Measurements from ENCODE around the gene ADAMTS12.

Gene ADAMTS12

DNA sequence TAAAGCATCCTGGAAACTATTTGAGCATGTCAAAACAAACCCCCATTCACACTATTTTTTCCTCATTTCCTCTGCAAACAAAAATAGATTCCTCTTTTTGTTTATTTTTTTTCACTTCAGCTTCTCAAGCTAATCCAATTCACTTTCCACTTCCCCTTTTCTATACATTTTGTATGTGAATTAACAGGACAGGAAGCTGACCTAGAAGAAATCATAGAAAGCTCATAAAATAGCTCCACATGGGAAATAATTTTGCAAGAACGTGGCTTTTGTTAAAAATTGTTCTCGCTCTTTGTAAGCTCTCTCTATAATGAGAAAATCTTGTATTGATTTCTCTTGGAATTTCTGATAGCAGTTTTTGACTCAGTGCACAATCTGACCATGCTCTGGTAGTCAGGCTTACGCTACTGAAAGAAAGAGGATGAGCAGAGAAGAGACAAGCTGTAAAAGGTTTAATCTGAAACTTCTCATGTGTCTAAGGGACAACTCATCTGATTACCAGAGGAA lies 215.8 kb downstream of the ADAMTS12 start:
- in situ Hi-C loops (cut with MboI; ENCODE audit: low sequenced_read_pairs): no loop called here

DNA sequence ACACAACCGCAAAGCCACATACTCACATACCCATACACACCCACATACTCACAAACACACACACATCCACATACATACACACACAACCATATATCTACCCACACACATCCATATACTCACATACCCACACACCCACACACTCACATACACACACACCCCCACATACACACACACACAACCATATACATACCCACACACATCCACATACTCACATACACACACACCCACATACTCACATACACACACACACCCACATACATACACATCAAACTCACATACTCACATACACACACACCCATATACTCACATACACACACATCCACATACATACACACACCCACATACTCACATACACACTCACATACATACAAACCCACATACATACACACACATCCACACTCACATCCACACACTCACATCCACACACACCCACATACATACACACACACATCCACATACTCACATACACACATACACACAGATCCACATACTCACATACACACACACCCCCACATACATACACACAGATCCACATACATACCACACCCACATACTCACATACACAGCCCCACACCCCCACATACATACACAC lies 220.0 kb downstream of the ADAMTS12 start:
- in situ Hi-C loops (cut with MboI; ENCODE audit: low sequenced_read_pairs): no loop called here

DNA sequence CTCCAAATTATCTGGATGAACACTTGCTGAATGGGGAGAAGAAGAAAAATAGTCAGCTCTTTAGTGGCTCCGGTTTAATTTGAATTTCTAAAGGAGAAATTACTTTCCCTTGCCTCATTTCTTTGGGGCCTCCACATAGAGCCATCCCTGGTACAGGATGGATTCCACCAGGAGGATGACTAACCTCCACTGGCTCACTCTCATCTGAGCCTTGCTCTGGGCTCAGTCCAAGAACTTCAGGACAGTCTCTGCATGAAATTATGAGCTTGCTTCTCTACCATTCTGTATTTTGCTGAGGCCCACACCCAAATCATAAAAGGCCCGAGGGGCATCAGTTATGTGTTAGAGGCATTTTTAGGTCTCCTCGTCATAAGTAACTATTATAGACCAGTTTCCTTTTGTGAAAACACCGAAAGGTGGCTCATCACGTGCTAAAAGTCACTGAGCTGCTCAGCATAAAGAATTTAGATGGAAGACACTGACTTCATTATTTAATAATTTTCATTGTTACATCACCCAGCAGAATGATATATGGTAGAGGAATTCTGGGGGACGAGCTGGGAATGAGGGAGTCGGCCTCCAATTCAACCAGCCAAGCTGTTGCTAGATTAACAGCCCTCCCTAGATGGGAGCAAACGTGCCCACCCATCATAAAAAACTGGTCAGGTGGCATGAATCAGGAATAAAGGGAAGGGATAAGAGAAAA lies 228.9 kb downstream of the ADAMTS12 start:
- in situ Hi-C loops (cut with MboI; ENCODE audit: low sequenced_read_pairs): no loop called here

DNA sequence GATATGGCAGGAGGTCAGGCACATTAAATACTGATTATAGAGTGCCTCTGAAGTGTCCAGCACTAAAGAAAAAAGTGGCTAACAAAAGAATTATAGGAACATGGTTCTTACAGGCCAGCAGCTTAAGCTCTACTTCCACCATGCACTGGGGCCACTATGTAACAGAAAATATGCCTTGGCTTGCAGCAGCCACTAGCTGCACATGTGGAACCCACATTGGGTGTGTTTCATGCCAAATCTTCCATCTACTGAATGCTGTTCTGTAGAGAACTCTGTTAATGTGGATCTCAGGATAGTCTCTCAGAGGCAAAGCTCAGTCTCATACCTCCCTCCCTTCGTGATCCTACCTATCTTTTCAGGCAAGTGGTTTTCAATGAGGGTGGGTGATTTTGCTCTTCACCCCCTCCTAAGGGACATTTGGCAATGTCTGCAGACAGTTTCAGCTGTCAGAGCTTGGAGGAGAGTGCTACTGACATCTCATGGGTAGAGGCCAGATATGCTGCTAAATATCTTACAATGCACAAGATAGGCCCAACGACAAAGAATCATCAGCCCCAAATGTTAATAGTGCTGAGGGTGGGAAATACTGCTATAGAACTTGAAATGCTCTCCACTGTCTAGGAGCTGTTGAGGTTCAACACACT lies 232.1 kb downstream of the ADAMTS12 start:
- in situ Hi-C loops (cut with MboI; ENCODE audit: low sequenced_read_pairs): no loop called here

DNA sequence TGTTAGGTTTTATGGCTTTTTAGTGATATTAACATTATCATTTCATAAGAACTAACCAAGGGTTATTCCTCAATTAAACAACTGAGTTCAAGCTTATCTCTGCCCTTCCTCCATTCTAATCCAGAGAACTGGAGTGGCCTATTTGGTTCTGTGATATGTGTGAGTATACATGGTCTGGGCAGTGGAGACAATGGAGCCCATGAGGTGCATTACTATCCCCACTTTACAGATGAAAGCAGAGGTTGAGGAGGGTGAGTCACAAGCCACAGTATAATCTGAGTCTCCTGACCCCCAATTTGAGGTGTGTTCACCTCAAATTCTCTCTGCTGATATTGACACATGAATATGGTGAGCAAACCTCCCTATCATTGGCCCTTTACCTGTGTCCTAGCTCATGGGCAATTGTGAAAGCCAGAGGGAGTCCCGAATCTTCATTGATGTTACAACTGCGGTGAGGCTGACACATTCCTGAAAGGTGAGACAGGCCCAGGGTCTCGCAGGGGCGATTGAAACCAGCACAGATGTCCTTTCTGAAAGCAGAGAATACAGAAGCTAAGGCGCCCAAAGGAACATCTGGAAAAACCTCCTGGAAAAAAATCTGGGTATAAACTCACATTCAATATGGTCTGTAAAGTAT lies 233.9 kb downstream of the ADAMTS12 start:
- in situ Hi-C loops (cut with MboI; ENCODE audit: low sequenced_read_pairs): no loop called here

DNA sequence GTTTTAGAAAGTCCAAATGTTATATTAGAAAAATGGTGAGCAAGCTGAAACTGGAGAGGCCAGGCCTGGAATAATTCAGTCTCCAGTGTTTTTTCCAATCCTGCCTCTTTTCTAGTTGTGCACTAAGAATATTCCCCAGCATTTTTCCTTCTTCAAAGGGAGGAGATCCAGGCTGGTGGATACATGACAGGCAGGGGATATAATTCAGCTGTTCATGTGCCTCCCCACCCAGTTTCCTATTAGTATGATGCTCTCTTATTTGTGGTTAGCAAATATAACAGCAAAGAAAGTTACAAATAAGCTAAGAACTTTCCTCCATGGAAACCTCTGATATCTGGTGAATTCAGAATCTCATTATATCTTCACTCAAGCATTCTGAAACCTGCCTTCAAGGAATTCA lies 234.6 kb downstream of the ADAMTS12 start:
- in situ Hi-C loops (cut with MboI; ENCODE audit: low sequenced_read_pairs): no loop called here

DNA sequence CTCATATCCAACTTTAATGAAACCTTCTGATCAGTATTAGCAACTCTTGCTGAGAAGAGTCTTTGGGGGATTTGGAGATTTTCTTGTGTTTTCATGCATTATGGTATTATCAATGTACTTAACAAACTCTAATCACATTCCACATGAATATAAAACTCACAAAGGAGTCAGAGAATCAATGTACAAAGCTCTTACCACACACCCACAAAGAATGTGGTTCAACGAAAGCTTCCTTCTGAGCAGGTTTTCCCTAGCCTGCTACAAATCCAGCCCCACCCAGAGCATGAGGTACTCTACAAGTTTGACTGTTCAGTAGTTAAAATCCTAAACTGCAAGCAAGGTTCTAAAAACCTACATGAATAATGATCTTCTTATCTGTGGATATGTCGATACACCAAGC lies 240.9 kb downstream of the ADAMTS12 start:
- in situ Hi-C loops (cut with MboI; ENCODE audit: low sequenced_read_pairs): no loop called here

DNA sequence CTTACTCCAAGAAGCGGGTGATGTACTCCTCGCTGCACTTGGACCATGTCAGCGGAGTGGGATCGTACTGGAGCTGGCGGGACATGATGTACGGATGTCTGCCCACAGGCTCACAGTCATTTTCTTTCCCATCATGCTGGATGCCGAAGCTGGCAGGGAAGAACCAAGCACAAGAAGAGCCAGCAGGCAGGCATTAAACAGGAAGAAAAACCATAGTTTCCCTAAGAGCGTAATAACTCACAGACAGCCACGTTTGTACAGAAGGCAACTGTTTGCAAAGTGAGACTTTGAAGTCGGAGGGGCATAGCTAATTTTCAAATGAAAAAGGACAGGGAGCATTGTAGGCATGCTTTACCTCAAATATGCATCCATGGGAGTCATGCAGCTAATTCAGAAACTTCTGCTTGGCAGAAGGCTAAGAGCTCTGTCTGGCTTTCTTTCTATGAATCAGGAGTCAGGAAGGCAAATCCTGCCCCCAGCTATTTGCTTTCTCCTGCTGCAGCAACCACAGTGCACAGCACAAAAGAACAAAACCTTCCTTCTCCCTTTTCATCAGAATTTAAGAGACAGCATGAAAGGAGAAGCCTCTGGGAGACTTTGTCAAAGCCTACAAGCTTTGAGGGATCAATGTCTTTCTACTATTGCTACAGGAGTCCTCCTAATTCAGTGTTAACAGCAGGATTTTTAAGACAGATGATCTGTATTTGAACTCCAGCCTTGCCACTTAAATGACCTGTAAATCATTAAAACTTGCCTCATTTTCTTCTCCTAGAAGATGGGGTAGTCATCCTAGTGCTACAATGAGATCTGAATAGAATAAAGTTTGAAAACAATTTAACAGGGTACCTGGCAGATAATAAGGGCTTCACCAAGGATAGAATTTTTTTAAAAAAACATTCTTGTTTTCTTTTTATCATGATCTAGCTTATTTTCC lies 242.0 kb downstream of the ADAMTS12 start:
- in situ Hi-C loops (cut with MboI; ENCODE audit: low sequenced_read_pairs): no loop called here

DNA sequence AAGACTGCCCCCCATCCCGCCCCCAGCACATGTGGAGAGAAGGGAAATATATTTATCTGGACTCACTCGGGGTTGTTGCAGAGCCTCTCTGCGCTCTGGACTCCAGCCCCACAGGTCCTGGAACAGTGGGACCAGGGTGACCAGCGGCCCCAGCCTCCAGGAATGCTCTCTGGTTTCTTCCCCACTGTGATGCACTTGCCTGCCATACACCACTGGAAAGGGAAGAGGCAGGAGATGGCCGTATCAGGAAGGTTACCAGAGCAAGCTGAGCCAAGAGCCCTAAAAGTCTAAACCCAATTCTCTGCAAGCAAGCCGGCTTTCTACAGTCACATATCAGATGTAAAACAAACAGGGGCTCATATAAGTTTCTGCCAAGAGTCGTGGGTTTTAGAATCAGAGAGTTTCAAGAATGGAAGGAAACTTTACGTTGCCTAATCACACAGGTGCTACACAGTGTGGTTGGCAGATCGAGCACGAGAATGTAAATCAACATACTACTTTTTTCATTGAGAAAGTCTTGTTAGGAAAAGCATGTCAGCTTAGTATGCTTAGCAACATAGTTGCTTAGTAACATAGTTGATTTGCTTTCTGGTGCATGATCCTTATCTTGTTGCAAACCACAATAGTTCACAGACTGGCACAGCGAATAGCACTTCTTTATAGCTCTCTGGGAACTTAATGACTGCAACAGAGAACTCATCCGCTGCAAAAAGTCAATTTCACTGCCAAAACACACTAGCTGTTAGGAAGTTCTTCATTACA lies 249.9 kb downstream of the ADAMTS12 start:
- in situ Hi-C loops (cut with MboI; ENCODE audit: low sequenced_read_pairs): no loop called here

DNA sequence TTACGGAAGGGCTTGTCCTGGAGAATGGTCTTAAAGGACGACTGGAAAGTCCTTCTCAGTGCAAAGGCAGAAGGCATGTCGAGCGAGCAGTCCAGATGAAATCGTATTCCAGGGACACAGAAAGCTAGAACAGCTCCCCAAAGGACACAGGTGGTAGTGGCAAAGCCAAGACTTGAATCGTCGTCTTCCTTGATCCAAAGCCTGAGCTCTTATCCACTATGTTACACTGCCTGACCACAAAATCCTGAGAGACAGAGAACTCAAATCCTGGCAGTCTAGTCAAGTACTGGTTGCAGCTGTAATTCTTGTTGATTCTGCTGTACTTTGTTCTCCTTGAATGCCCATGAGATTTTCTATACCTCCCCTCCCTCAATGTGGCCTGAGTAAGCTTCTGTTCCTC lies 252.3 kb downstream of the ADAMTS12 start:
- in situ Hi-C loops (cut with MboI; ENCODE audit: low sequenced_read_pairs): no loop called here

DNA sequence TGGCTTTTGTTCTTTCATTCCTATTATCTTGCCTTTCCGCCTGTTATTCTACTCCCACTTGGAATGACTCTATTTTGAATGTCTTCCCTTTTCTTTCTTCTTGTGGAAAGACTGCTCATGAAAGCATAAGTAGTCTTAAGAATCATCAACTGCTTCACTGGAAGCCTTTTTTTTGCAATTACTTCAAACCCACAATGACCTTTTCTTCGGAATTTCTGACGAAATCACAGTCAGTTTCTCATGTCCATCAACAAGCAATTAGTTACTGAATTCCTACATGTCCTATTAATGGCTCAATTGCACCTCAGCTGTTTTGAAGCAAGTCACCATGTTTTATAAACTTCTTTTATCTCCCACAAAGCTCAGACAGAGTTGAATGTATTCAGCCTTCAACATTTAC lies 254.8 kb downstream of the ADAMTS12 start:
- in situ Hi-C loops (cut with MboI; ENCODE audit: low sequenced_read_pairs): no loop called here

DNA sequence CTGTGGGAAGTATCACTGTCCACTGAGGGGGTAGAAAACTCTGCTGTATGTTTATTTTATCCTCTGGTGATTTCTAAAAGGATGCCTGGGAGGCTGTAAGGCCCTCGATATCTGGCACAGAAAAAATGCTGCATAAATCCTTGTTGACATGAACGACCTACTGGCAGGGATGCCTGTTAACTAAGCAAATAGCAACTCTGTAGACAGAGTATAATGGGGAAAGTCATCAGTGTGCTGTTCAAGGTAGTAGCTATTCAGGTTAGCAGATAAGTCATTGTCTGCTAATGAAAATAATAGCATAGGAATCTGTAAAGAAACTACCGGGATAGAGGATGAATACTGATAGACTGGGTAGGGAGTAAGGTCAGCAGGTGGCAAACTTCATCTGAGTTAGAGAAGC lies 256.2 kb downstream of the ADAMTS12 start:
- in situ Hi-C loops (cut with MboI; ENCODE audit: low sequenced_read_pairs): no loop called here

DNA sequence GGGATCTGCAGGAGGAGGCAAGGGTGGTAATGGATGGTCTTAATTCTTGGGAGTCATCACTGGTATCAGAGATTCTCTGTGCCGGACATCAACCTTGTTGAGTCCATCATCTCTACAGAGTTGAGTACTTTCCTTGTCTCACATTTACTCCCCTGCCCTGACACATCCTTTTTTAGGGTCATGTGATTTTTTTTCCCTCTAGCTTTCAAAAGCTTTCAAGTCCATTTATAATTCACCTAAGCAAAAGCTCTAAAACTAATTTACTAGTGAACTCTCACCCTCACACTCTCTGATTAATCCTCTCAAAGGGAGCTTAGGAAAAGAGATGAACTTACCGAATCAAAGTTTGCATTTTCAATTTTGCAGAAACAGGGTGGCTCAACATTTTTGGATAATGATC lies 258.1 kb downstream of the ADAMTS12 start:
- in situ Hi-C loops (cut with MboI; ENCODE audit: low sequenced_read_pairs): no loop called here

DNA sequence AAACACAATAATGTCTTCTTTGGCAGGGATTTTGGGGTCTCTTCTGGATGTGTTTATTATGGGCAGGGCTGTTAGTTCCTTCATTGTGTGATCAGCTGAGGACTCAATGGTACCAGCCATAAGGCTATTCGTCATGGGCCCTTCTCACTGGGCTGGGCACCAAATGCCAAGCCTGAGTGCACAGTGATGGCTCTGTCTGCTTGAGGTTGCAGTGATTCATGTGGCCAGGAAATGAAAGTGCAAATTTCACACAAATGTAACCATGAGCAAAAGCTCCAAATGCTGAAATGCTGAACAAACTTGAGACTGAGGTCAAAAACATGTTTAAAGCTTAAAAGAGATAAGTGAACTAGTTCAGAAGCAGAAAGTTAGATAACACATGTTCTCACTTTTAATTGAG lies 260.0 kb downstream of the ADAMTS12 start:
- in situ Hi-C loops (cut with MboI; ENCODE audit: low sequenced_read_pairs): no loop called here

DNA sequence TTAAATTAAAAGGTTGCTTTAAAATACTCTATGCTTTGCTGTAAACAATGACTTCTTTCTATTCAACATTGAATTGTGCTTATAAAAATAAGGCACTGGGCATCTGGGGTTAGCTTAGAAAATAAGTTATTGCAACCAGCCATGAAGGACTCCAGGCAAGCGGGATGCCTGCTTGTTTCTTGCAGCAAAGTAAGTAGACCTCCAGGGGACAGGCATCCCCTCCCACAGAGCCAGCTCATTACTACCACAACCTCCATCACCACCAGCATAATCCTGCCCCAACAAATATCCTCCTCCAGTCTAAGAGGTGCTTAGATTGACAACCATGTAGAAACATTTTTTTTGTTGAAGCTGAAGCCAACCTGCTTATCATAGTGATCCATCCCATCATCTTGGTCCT lies 260.7 kb downstream of the ADAMTS12 start:
- in situ Hi-C loops (cut with MboI; ENCODE audit: low sequenced_read_pairs): no loop called here

DNA sequence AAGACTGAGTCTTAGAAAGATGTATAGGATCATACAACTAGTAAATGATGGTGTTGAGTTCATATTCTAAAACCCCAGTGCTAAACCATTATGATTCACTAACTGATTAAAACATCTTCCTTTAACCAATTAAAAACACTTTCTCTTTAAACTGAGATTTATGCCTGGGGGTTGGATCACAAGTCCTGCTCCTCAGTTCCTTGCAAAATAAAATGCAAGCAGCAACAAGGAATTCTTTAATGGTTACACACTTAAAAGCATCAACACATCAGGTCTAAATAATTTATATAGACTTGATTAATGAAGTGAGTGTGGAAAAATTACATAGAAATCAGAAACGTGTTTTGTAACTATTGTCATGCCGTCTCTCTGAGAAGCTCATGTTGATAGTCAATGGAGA lies 261.8 kb downstream of the ADAMTS12 start:
- in situ Hi-C loops (cut with MboI; ENCODE audit: low sequenced_read_pairs): no loop called here

DNA sequence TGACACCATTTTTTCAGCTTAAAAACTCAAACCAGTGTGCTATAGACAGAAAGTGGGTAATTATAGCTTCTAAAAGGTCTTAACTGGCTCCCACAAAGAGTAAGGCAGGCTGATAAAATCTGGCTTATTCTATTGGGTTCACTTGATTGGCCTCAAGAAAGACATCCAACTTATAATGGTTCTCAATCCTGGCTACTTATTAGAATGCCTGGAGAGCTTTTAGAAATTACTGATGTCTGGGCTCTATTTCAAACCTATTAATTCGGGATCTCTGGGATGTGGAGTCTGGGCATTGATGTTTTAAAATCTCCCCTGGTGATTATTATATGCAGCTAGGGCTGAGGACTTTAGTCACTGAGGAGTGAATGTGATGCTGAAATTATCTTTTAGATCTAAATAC lies 263.0 kb downstream of the ADAMTS12 start:
- in situ Hi-C loops (cut with MboI; ENCODE audit: low sequenced_read_pairs): no loop called here

DNA sequence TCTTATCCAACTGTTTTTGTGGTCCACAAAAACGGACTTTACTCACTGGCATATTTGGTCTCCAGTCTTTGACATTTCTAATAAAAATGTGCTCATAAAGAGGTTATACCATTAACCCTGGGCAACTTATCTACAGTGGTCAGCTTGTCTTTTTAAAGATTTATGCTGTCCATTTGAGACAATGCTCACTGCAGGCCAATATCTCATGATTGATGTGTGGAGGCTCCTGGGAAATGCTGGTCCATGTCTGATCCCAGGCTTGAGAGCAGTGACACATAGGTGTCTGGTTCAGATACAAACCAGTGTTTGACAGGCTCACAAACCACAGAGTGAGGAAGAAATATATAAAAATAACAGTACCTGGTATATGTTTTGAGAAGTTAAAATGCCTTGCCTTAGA lies 270.3 kb downstream of the ADAMTS12 start:
- in situ Hi-C loops (cut with MboI; ENCODE audit: low sequenced_read_pairs): no loop called here

DNA sequence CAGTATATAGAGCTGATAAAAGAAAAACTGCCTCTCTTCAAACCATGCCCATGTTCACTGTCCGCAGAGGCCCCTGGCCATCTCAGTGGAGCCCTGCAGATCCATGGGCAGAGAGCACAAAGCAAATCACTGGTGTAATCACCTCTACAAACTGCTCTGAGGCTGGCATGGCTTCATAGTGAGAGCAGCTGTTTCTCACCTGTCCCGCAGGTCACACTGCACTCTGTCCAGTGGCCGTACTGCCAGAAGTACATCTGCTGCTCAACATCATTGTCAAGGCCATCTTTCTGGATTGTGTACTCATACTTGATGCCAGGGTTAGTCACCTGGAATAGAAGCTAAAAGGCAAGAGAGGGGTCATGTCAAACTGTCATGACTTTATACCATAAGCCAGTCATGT lies 277.8 kb downstream of the ADAMTS12 start:
- in situ Hi-C loops (cut with MboI; ENCODE audit: low sequenced_read_pairs): no loop called here

DNA sequence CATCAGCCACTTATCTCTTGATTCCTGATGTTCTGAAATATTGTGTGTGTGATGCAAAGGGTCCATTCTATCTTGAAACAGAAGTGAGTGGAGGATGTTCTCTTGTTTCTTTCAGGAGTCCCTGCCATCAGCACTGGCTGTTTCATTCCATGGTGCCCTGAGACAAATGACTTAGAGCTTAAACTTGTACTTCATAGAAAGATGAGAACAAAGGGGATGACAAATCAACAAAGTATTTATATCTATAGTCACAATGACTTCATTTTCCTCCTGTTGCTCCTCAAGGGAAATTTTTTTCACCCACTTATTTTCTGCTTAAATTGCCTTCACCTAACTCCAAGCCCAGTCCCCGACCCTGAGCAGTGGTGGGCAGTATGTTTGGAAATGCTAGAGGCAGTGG lies 279.4 kb downstream of the ADAMTS12 start:
- in situ Hi-C loops (cut with MboI; ENCODE audit: low sequenced_read_pairs): no loop called here

All from HL-60/S4 (cell line).